HG03095 (cell line): ENCODE results near the gene HS6ST3.

Experiments used
- ATAC-seq: cut with Tn5 transposase; IDR thresholded peaks from one replicate; pipeline ENCODE4 v1.9.1; 2021; ENCODE audit warnings: moderate library complexity; ENCODE audit not compliant: unreplicated experiment

Gene HS6ST3

DNA sequence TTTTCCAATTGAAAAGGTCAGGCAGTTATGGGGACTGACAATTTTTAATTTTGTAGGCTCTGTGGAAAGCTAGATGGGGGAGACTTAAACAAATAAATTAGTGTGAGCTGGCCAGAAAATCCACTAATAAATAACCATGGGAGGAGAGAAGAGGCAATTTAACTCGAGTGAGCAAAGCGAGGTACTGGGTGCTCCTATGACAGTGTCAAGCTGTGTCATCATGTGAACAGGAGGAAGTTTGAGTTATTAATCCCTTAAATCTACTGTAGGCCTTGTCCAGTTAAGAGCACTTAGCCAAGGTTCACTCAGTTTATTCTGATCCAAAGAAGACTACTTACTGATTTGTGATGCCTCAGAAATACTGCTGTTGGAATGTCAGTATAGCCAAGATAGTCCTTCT, 781.6 kb downstream of the HS6ST3 start:
- ATAC-seq: no peak

GRCh38 chr13:96880419-96880818, 790.5 kb downstream of the HS6ST3 start:
- ATAC-seq: no peak
